ENCODE data around the gene SPSB1.

The SPSB1 gene

GRCh38 chr1:9332513-9333143, 39.9 kb downstream of the SPSB1 start:
- no peak for FAIRE-seq
- no peak for DNase-seq (ENCODE audit: insufficient read length, low spot score)
- no peak for TF ChIP-seq POLR2A (IDR thresholded peaks at IDR 0.05; ENCODE audit: low read depth, low read length)

GRCh38 chr1:9338397-9339246, 45.9 kb downstream of the SPSB1 start:
- DNase-seq (ENCODE audit: insufficient read length, low spot score) (no peak), FAIRE-seq (no peak)
- TF ChIP-seq POLR2A (IDR thresholded peaks at IDR 0.05; ENCODE audit: low read depth, low read length), result no peak

- FAIRE-seq, result no peak
- no peak for TF ChIP-seq POLR2A (IDR thresholded peaks at IDR 0.05; ENCODE audit: low read depth, low read length)
- DNase-seq (ENCODE audit: insufficient read length, low spot score), result no peak
These were observed 47.6 kb downstream of the SPSB1 start for GRCh38 chr1:9340172-9340854.

- DNase-seq (ENCODE audit: insufficient read length, low spot score), result no peak
- FAIRE-seq, result no peak
- no peak for TF ChIP-seq POLR2A (IDR thresholded peaks at IDR 0.05; ENCODE audit: low read depth, low read length)
These were observed 48.2 kb downstream of the SPSB1 start for GRCh38 chr1:9340864-9341263.

GRCh38 chr1:9341301-9341845, 48.7 kb downstream of the SPSB1 start:
- FAIRE-seq (no peak), DNase-seq (ENCODE audit: insufficient read length, low spot score) (no peak)
- no peak for TF ChIP-seq POLR2A (IDR thresholded peaks at IDR 0.05; ENCODE audit: low read depth, low read length)

- DNase-seq (ENCODE audit: insufficient read length, low spot score) (no peak), FAIRE-seq (no peak)
- TF ChIP-seq POLR2A (IDR thresholded peaks at IDR 0.05; ENCODE audit: low read depth, low read length), result no peak
These were observed 50.6 kb downstream of the SPSB1 start for GRCh38 chr1:9343269-9343668.

- DNase-seq (ENCODE audit: insufficient read length, low spot score) (no peak), FAIRE-seq (no peak)
These were observed 51.9 kb downstream of the SPSB1 start for GRCh38 chr1:9344426-9345200.

GRCh38 chr1:9345471-9345870, 52.8 kb downstream of the SPSB1 start:
- DNase-seq (ENCODE audit: insufficient read length, low spot score) (no peak), FAIRE-seq (no peak)
- no peak for TF ChIP-seq POLR2A (IDR thresholded peaks at IDR 0.05; ENCODE audit: low read depth, low read length)

More at GRCh38 chr1:9344426-9345200, 51.9 kb downstream of the SPSB1 start:
- TF ChIP-seq POLR2A (IDR thresholded peaks at IDR 0.05; ENCODE audit: low read depth, low read length), result no peak

- no peak for FAIRE-seq
- DNase-seq (ENCODE audit: insufficient read length, low spot score), result no peak
- no peak for TF ChIP-seq POLR2A (IDR thresholded peaks at IDR 0.05; ENCODE audit: low read depth, low read length)
These were observed 53.2 kb downstream of the SPSB1 start for GRCh38 chr1:9345922-9346321.

GRCh38 chr1:9346566-9346965, 53.9 kb downstream of the SPSB1 start:
- no peak for FAIRE-seq
- no peak for TF ChIP-seq POLR2A (IDR thresholded peaks at IDR 0.05; ENCODE audit: low read depth, low read length)
- no peak for DNase-seq (ENCODE audit: insufficient read length, low spot score)

GRCh38 chr1:9347095-9347850, 54.6 kb downstream of the SPSB1 start:
- DNase-seq (ENCODE audit: insufficient read length, low spot score) (no peak), FAIRE-seq (no peak)
- TF ChIP-seq POLR2A (IDR thresholded peaks at IDR 0.05; ENCODE audit: low read depth, low read length), result no peak

GRCh38 chr1:9349331-9349851, 56.7 kb downstream of the SPSB1 start:
- no peak for TF ChIP-seq POLR2A (IDR thresholded peaks at IDR 0.05; ENCODE audit: low read depth, low read length)
- FAIRE-seq (no peak), DNase-seq (ENCODE audit: insufficient read length, low spot score) (no peak)

All from H54 (cell line).